GM18519 (cell line): ENCODE data around the gene GBF1.

ENCODE experiments used
- ATAC-seq: cut with Tn5 transposase; IDR thresholded peaks from one replicate; pipeline ENCODE4 v1.9.1; 2021; ENCODE audit warnings: mild to moderate bottlenecking, moderate library complexity; ENCODE audit not compliant: unreplicated experiment, low FRiP score

GBF1 gene

GRCh38 chr10:102384606-102385429 is 139.5 kb downstream of the GBF1 start:
- no peak for ATAC-seq

GRCh38 chr10:102389894-102390293 is 144.6 kb downstream of the GBF1 start:
- ATAC-seq, result no peak

DNA sequence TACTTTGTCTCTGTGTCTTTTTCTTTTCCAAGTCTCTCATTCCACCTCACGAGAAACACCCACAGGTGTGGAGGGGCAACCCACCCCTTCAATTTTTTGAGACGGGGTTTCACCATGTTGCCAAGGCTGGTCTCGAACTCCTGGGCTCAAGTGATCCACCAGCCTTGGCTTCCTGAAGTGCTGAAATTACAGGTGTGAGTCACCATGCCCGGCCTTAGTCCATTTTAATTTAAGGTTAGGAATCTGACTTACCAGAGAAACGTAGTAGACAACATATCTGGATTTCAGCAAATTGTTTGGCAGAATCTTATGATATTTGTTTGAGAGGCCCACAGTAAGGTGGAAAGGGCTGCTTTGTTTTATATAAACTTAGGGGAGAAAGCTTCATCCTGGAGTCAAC is 147.0 kb downstream of the GBF1 start:
- no peak for ATAC-seq

GRCh38 chr10:102393411-102394078 is 148.2 kb downstream of the GBF1 start:
- no peak for ATAC-seq

GRCh38 chr10:102394079-102394800 is 148.9 kb downstream of the GBF1 start:
- peak; percentile 70 for ATAC-seq

GRCh38 chr10:102394801-102395399 is 149.6 kb downstream of the GBF1 start:
- no peak for ATAC-seq

DNA sequence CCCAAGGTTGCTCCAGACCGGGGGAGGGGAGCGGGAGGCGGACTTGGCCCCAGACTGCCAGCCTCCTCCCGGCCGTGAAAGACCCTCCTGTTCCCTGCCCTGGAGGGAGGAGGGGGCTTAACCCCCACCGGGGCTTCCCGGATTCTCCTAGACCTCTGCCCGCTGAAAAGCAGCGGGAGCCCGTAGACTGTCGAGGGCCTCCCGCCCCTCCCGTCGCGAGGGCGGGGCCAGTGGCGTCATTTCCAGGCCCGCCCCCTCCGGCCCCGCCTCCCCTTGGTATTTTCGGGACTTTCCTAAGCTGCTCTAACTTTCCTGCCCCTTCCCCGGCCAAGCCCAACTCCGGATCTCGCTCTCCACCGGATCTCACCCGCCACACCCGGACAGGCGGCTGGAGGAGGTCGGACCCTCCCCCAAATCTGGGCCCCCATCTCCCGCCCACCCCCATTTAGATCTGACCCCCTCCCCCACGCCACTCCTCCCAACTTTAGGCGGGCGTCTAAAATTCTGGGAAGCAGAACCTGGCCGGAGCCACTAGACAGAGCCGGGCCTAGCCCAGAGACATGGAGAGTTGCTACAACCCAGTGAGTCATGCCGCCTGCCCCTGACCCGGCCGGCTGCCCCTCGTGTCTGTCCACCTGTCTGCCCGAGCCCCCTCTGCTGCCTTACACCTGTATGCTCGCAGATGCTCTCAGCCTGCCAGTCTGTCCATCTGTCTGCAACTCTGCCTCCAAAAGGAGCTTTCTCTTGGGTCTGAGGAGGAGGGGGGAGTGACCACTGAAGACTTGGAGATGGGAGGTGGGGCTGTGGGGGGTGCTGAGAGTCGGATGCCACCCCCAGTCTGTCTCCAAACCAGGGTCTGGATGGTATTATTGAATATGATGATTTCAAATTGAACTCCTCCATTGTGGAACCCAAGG is 150.3 kb downstream of the GBF1 start, which contains the start of gene NFKB2:
Gene NFKB2, plus strand, starts transcription at position 306 of the 917 bp plus-strand sequence. Its CDS starts 255 bp downstream, at position 561.
- ATAC-seq, result no peak

GRCh38 chr10:102396317-102396650 is 151.0 kb downstream of the GBF1 start:
- ATAC-seq, result no peak

DNA sequence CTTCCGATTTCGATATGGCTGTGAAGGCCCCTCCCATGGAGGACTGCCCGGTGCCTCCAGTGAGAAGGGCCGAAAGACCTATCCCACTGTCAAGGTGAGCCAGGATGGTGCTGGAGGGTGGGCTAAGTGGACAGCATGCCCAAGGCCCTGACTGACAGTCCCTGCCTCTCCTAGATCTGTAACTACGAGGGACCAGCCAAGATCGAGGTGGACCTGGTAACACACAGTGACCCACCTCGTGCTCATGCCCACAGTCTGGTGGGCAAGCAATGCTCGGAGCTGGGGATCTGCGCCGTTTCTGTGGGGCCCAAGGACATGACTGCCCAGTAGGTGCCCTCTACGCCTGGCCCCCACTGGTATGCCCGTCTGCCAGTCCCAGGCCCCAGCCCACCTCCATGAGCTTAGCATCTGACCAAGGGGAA is 151.4 kb downstream of the GBF1 start:
- ATAC-seq, result no peak

GRCh38 chr10:102397222-102398171 is 152.2 kb downstream of the GBF1 start:
- no peak for ATAC-seq

GRCh38 chr10:102398172-102399020 is 153.1 kb downstream of the GBF1 start:
- no peak for ATAC-seq

DNA sequence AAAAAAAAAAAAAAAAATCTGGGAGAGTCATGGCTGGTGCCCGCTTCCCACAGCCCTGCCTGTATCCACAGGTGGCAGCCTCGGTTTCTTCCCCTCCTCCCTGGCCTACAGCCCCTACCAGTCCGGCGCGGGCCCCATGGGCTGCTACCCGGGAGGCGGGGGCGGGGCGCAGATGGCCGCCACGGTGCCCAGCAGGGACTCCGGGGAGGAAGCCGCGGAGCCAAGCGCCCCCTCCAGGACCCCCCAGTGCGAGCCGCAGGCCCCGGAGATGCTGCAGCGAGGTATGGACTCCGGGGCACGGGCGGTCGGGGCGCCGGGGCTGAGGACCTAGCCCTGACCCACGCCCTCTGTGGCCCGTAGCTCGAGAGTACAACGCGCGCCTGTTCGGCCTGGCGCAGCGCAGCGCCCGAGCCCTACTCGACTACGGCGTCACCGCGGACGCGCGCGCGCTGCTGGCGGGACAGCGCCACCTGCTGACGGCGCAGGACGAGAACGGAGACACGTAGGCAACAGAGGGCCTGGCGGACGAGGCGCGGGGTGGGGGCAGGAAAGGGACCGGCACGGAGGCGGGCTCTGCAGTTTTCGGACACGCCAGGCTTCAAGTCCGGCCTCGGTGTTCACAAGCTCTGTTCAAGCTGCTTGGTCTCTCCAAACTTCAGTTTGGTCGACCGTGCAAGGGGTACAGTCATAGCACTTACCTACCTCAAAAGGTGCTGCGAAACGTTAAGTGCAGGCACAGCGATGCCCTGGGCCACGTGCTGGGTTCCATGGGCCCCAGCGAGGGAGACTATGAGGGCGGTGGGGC is 154.1 kb downstream of the GBF1 start:
- peak; percentile 40 for ATAC-seq

GRCh38 chr10:102400076-102400475 is 154.7 kb downstream of the GBF1 start:
- no peak for ATAC-seq

DNA sequence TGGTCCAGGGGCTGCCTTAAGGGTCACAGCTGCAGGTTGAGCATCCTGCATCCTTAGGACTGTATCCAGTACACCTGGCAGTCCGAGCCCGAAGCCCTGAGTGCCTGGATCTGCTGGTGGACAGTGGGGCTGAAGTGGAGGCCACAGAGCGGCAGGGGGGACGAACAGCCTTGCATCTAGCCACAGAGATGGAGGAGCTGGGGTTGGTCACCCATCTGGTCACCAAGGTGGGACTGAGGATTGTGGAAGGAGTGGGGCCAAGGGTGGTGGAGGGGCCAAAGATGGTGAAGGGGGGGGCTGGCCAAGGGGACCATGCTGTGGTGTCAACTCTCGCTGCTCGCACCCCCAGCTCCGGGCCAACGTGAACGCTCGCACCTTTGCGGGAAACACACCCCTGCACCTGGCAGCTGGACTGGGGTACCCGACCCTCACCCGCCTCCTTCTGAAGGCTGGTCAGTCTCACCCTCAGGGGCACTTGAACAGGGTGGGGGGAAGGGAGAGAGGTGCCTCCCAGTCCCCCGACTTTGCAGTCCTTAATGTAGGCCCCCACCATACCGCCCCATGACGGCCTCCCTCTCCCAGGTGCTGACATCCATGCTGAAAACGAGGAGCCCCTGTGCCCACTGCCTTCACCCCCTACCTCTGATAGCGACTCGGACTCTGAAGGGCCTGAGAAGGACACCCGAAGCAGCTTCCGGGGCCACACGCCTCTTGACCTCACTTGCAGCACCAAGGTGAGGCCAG is 155.4 kb downstream of the GBF1 start:
- ATAC-seq, result no peak

DNA sequence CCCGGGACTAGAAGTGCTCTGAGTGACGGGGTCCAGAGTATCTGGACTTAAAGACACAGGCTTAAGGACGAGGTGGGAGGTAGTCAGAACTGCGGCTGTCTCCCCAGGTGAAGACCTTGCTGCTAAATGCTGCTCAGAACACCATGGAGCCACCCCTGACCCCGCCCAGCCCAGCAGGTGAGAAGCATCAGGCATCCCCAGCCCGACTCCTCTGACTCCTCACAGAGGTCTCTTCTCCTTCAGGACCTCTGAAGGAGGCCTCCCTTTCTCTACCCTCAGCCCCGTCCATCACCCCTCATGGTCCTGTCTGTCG is 156.0 kb downstream of the GBF1 start:
- no peak for ATAC-seq

- ATAC-seq, result no peak
Observed at GRCh38 chr10:102401735-102402511, 156.6 kb downstream of the GBF1 start.
